Activated CD8-positive, alpha-beta memory T cell treated with anti-CD3 and anti-CD28 coated beads for 48 hours (primary cell): ENCODE results near the gene IQUB.
"Not testable (repeated sequence)": the region's sequence is repeated elsewhere in the genome, so short reads cannot be mapped to it uniquely, and the experiment has no call there.

Source experiments
- DNase-seq, 3 experiments: peaks; one replicate each; pipeline ENCODE4 v3.0.0-alpha.2; 2020; ENCODE audit warnings: low read depth in 2 of 3, low spot score in 2 of 3

The IQUB gene

DNA sequence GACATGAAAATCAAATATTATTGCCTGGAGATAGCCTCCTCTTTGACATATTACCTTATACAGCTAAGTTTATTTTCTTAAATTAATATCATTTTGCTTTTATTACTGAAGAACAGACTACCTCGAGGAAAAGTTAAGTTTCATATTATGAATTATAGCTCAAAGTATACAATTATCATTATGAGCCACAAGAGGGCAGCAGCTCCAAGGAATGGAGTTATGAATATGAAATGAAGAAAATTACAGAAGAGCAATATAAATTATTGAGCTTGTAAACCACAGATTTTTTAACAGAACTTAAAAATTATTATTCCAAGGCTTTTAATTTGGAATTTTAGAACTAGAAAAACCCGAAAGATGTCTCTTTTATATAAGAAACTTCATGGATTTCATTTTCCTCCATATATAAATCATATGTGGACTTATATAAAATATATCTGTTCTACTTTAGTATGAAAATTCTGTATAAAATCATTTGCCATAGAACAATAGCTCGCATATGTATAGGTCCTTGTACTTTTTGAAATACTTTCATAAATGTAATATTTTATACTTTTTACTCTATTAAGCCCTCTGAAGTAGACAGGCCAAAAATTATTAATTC lies 40.1 kb downstream of the IQUB start:
- DNase-seq = no peak

DNA sequence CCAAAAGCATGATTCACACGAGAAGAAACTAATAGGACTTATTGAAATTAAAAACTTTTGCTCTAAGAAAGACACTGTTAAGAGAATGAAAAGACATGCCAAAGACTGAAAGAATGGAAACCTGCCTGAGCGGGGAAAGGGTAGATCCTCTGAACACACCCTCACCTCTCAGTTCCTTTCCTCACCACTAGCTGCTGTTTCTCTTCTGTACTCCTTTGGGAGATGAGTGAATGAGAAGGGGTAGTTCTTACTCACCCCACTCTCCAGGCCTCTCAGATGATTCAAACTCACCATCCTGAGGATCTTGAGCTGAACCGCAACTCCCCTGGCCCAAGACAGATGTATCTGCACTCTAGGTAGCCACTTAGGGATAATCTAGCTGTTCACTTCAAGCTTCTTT lies 41.9 kb downstream of the IQUB start:
- no peak for DNase-seq

DNA sequence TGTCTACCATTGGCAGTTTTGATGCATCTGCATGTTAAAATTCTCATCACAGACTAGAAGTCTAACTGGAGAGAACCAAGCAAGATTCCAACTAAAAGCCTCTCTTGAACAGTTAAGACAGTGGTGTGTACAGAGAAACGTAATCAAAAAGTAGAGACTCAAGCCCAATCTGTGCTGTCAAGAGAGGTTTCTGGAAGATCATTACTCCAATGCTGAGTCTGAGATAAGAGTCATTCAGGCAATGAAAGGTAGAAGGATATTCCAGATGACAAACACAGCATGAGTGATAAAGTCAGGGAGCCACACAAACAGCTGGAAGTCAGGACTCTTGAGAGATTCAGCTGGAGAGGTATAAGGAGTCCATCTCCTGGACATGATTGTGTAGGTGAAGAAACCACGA lies 48.7 kb downstream of the IQUB start:
- no peak for DNase-seq

DNA sequence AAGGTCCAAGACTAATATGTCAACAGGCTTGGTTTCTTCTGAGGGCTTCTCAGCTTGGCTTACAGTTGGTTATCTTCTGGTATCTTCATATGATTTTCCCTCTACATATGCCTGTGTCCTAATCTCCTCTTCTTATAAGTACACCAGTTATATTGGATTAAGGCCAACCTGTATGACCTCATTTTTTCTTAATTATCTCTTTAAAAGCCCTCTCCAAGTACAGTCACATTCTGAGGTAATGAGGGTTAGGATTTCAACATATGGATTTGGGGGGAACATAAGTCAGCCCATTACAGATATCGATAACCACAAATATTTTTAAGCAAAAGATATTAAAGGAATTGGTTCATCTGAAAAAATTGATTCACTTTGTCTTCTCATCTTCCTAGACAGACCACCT lies 49.2 kb downstream of the IQUB start:
- DNase-seq = no peak

DNA sequence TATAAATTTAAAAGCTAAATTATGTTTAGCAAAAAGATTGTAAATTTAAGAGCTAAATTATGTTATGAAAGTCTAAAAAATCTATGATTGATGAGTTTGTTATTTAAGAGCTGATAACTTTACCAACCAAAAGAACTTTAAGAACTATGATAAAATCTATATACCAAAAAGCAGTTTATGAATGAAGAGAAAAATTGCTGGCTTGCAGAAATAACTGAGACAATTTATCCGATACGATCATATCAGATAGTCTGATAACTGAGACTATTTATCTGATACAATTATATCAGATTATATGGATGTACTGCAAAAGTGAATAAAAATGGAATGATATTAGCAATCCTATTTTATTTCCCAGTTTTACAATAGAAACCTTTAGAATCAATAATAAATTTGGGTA lies 50.2 kb downstream of the IQUB start:
- DNase-seq = no peak

DNA sequence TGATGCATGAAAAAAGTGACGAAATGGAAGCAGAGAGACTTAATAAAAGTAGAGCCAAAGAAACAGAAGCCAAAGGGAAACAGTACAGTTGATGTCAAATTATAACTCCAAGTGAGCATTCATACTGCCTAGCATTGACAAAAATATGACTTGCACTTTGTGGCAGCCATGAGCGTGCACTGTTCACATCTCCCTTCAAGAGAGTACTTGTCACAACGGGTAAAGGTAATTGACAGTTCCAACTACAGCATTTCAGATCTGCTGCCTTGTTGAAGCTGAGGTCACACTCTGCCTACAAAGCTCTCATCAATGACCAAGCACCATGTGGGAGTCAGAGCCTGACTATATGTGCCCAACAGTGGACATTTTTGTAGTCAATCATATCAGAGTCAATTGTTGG lies 54.3 kb downstream of the IQUB start:
- DNase-seq = no peak

DNA sequence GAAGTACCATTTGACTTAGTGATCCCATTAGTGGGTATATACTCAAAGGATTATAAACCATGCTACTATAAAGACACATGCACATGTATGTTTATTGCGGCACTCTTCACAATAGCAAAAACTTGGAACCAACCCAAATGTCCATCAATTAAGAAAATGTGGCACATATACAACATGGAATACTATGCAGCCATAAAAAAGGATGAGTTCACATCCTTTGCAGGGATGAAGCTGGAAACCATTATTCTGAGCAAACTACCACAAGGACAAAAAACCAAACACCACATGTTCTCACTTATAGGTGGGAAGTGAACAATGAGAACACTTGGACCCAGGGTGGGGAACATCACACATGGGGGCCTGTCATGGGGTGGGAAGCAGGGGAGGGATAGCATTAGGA lies 56.3 kb downstream of the IQUB start:
- DNase-seq = not testable (repeated sequence)

DNA sequence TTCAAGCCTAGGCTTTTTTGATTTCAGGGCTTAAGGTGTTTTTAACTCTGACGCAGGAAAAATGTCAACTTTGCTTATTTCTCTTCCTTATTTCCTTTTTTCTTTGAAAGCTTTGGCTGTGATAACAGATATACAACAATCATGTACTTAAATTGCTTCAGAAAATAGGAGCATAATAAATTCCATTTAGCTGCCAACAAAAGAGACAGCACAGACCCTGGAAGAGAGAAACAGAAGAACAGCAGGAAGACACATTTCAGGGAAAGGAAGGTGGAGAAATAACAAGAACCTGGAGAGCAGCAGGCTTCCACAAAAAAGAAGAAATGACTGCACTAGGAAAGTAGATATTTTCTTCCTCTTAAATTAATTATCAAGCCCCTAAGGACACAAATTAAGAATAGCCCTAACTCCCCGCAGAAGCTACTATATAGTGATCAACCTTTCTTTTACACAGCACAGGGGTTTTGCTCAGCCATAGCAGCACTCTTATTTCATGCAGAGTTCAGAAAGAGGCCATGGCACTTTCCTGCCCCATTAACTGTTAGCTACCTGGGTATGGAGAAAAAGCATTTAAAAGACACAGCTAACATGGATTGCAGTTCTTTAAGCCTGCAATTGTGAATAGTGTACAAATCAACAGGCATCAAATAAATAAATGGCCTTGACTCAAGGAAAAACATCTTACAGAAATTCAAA lies 61.5 kb downstream of the IQUB start:
- no peak for DNase-seq

DNA sequence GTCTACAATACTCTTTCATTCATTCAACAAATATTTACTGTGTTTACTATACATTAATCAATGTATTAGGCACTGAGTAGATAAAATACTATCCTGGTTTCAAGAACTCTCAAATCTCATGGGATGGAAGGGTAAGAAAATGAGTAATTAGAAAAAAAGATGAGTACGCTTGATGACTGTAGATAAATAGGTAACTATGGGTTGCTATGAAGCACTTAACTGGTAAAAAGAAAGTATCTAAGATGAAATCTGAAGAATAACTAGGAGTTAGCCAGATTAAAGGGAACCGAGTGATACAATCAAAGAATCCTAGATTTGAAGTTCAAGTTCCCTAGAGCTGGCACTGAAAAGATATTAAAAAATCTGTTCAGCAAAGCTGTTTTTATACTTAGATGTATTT lies 62.1 kb downstream of the IQUB start:
- DNase-seq = no peak

DNA sequence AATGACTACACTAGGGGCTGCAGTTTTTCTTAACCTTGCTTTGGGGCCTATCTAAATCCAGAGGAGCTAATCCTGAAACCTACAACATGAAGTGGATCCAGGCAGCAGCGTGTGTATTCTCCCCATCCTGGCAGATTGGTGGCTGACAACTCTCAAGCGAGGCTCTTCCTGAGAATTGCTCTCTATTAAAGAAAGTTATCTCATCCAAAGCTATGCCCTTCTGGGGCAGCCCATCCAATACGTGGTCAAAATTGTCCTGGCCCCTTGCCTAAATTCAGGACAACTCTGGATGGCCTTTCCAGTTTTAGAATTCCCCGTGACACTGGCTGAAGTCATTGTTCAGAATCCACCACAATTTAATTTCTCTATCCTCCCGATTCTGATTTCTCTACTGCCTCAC lies 66.1 kb downstream of the IQUB start:
- no peak for DNase-seq

DNA sequence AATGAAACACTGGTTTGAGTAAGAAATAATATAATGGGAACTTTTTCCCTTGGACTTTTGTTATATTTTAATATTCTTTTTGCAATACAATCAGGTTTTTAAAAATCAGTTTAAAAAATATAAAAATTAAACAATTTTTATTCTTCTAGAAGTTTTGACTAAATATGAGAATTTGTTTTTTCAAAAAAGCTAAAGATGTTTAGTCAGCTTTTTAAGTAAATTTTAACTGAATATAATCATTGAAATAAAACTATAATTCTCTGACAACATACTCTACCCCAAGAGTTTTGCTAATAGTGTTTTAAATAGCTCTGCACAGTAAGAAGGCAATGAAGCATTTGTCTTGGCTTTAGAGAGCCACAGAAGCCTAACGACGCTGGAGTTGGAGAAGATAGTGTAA lies 70.5 kb downstream of the IQUB start:
- no peak for DNase-seq

DNA sequence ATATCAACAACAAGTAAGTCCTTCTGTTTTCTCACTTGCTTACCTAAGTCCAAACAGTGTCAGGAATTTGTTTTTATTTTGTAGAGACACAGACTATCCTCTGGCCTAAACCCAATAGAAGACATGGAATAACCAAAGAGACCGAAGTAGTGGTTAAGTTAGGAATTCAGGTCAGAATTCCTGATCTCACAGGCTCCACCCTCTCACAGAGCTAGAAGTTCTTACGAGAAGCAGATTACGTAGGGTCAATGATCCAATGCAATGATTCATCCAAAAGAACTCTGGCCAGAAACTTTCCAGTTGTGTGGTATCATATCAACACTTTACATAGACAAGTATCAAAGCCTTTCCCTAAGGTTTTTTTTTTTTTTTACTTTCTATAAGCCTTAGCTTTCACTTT lies 73.8 kb downstream of the IQUB start:
- no peak for DNase-seq

DNA sequence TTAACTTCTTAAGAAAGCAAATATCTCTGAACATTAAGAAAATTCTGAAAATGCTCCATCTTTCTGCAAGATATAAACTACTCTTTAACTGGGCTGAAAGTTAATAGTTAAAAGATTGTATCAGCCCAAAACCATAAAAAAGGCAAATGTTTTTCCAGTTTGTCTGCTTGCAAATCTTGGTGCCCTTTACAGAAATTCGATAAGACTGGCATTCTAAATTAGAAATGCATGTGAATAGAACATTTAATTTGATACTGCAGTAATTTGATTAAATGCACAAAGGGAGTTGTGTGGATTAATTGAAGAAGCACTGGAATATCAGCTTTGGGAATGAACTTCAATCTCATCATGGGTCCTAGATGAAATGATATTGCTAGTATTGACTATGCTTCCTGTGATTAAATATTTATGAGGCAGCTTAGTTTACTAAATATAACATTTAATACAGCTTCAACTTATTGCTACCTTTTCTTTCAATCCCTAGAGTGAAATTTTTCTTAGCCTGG lies 78.4 kb downstream of the IQUB start:
- no peak for DNase-seq

DNA sequence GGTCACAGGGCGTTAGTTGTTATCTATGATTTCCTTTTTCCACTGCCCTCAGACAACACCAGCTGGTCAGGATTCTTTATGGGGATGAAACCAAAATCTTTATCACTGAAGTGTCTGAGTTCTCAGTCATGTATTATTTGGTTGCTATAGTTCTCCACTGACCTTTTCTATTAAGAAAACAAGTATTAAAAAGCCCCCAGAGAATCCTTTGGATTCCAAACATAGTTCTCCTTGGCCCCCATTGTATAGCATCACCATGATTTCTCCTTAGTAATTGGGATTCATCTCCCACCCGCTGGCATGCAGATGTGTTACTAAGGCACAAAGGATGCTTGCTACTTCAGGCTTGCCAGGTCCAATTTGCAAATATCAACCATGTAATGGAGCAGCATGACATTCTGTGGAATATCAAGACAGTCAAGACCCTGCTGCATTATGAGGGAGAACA lies 94.3 kb downstream of the IQUB start:
- no peak for DNase-seq

DNA sequence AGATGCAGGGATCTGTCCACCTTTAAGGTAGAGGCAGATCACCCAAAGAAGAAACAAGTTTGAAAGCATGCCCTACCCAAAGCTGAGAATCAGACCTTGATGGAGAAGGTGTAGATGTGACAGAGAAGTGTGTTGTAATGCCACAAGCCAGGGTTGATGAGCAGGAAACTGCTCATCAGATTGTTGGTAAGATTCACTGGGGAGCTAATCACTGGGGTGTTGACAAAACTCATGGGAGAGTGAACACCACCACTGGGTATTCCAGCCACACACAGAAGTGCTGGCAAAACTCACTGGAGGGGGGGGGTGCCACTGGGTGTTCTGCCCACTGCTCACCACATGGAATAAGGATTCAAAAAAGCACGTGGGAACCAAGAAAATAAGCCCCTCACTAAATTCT lies 95.2 kb downstream of the IQUB start:
- no peak for DNase-seq

DNA sequence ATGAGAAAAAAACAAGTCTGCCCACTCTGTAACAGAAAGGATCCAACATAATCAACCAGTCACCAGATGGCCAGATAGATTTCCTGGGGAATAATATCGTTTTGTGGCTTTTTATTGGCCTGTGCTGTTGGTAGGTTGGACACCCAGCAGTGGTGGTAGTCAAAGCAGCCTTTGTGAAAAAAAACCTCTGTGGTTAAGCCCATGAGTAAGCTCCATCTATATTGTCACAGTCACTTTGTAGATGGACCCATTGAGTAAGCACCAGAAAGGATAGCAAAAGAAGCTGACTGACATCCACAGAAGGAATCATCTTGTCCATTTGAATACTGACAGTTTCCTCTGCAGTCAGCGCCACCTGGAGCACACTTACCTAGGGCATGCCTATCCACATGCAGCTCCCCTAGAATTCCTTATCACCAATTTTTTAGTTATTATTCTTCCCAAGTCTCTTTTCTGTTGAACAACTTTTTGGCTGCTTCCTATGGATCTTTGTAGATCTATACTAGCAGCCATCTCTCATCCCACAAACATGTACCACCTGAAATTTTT lies 96.9 kb downstream of the IQUB start:
- no peak for DNase-seq

DNA sequence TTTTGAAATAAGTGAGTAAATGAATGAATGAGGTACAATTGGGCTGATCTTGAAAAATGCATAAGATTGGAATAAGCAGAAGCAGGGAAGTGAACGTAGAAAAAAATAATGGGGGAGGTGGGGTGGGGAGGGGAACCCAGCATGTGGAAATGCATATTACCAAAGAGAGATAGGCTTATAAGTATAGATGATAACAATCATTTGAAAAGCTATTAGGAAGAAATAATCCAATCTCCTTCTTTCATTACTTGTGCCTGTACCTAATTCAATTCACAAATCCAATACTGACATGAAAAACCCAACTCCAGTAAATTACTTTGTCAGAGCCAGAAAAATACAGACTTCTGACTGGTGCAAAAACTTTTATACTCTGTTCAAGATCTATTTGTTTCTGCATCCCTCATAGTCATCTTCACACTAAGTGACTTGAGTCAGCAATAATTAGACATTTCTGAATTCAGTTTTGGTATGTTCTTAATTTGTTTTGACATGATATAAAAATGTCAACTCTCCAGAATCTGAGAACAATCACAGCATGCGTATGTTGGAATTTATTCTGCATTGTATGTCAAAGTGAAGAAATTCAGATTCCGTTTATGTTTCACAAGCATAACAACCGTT lies 99.2 kb downstream of the IQUB start:
- no peak for DNase-seq

DNA sequence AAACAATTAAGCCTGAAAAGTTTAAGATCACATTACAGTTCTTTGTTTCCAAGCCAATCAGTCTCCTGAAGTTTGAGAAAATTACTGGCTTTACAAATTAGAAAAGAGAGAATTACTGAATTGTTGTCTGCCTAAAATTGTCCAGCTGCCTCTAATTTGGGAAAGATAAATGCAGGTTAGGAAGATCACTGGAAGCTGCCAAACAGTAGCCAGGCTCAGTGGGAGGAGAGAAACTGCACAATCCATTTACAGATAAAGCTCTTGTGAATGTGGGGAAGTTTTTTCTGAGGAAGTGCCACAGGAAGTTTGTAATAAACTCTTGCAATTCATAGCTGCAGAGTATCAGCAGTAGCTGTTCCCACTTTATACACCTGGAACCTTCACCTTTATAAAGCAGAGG lies 100.7 kb downstream of the IQUB start:
- DNase-seq = no peak

DNA sequence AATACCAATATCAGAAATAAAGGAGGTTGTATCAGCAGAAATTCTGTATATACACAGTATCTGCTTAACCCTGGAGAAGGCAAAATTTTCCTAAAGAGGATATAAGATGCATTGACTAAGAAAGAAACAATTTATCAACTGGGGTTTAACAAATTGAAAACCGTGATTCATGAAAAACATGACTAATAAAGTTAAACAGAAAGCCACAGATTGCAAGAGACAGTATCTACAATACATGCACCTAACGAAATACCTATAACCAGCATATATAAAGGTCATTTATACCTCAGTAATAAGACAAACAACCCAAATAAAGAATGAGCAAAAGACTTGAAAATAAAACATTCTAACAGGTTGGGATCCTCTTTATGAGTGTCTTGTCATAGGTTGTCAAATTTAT lies 101.8 kb downstream of the IQUB start:
- DNase-seq = no peak

DNA sequence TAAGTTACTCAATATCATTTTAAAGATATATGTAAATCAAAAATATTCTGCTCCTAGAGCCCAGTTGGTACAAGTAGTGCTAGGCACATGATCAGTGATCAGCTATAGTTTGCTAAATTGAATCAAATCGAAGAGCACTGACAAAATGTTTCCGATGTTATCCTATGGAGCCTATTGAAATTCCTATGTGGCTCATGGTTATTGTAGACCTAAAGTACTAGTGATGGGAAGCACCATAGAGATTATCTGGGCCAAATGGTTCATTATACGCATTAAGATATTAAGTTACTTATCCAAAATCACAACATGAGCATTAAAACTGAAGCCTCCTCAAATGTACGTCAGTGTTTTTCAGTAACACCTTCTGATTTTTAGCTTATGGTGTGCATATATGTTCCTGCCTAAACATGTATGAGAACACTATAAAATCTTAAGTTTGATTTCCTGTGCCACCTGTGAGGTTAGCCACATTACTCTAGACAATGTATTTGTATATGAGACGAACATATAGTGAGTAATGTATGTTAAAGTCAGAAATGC lies 103.2 kb downstream of the IQUB start:
- no peak for DNase-seq

DNA sequence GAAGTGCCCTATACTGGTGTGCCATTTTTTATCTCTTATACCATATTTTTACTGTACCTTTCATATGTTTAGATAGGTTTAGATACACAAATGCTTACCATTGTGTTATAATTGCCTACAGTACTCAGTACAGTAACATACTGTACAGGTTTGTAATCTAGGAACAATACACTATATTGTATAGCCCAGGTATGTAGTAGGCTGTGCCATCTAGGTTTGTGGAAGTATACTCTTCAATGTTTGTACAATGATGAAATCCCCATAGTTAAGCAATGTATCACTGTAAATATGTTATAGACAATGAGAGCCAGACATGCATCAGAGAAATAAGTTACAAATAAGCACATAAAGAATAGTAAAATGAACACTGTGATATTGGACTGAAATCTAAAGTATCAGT lies 109.1 kb downstream of the IQUB start:
- no peak for DNase-seq

DNA sequence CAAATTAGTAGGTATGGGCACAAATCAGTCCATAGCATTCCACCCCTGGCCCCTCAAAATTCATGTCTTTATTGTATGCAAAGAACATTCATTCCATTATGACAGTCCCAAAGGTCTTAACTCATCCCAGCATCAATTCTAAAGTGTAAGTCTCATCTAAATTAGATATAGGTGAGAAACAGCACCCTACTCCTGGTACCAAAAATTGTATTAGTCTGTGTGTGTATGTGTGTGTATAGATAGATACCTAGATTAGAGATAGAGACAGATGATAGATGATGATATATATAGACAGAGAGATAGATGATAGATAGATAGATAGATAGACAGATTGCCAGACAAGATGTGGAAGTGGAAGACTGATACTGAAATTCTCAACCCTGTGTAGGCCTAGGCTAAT lies 109.9 kb downstream of the IQUB start:
- no peak for DNase-seq
